Mesendoderm (in vitro differentiated cells): ENCODE data around the gene ASB13.

ENCODE experiments used
- DNase-seq: peaks from one replicate; pipeline ENCODE4 v3.0.0; 2013
- H2AK5ac ChIP-seq: 2 replicates; pipeline ENCODE4 v1.6.1; 2013; ENCODE audit warnings: low read length, inconsistent platforms
- H2BK120ac ChIP-seq: 2 replicates; pipeline ENCODE4 v1.6.1; 2013; ENCODE audit warnings: low read depth, mild to moderate bottlenecking, low read length, moderate library complexity, mixed read lengths
- H2BK15ac ChIP-seq: replicated peaks from 2 replicates; pipeline ENCODE4 v1.6.1; 2013; ENCODE audit warnings: low read depth, mild to moderate bottlenecking, moderate library complexity
- H2BK5ac ChIP-seq: 2 replicates; pipeline ENCODE4 v1.6.1; 2013; ENCODE audit warnings: low read length, inconsistent platforms
- H3K18ac ChIP-seq: 2 replicates; pipeline ENCODE4 v1.6.1; 2013; ENCODE audit warnings: mild to moderate bottlenecking, low read length, mixed read lengths
- H3K23ac ChIP-seq: one replicate; pipeline ENCODE4 v1.6.1; 2013; ENCODE audit warnings: low read length
- H3K27ac ChIP-seq: 2 replicates; pipeline ENCODE4 v1.5.1; 2013; ENCODE audit warnings: low read depth, mild to moderate bottlenecking, inconsistent platforms, low read length, moderate library complexity
- H3K27me3 ChIP-seq: 2 replicates; pipeline ENCODE4 v1.6.1; 2013; ENCODE audit warnings: low read length, control low read depth, mild to moderate bottlenecking, inconsistent platforms; ENCODE audit not compliant: insufficient read depth, poor library complexity
- H3K36me3 ChIP-seq: 2 replicates; pipeline ENCODE4 v1.6.1; 2013; ENCODE audit warnings: low read length, inconsistent platforms; ENCODE audit not compliant: control insufficient read depth, insufficient read depth
- H3K4ac ChIP-seq: one replicate; pipeline ENCODE4 v1.6.1; 2013; ENCODE audit warnings: low read depth, mild to moderate bottlenecking, low read length, moderate library complexity
- H3K4me1 ChIP-seq: 2 replicates; pipeline ENCODE4 v1.6.1; 2013; ENCODE audit warnings: low read depth, low read length, inconsistent platforms; ENCODE audit not compliant: control insufficient read depth
- H3K4me2 ChIP-seq: 2 replicates; pipeline ENCODE4 v1.6.1; 2013; ENCODE audit warnings: low read length
- H3K4me3 ChIP-seq: 2 replicates; pipeline ENCODE4 v1.5.1; 2013; ENCODE audit warnings: mild to moderate bottlenecking, low read length
- H3K56ac ChIP-seq: one replicate; pipeline ENCODE4 v1.6.1; 2013; ENCODE audit warnings: low read length
- H3K79me1 ChIP-seq: 2 replicates; pipeline ENCODE4 v1.6.1; 2013; ENCODE audit warnings: low read length, inconsistent platforms
- H3K79me2 ChIP-seq: 2 replicates; pipeline ENCODE4 v1.6.1; 2013; ENCODE audit warnings: mild to moderate bottlenecking, low read length; ENCODE audit not compliant: control insufficient read depth, insufficient read depth
- H3K9ac ChIP-seq: 2 replicates; pipeline ENCODE4 v1.6.1; 2013; ENCODE audit warnings: low read length, inconsistent platforms
- H4K5ac ChIP-seq: one replicate; pipeline ENCODE4 v1.6.1; 2013; ENCODE audit warnings: low read length
- H4K8ac ChIP-seq: one replicate; pipeline ENCODE4 v1.6.1; 2013; ENCODE audit warnings: low read depth, mild to moderate bottlenecking, control low read depth, low read length, moderate library complexity
- whole genome bisulfite sequencing: extraction: QIAGEN DNeasy Blood & Tissue Kit; methylation state at CpG from one replicate; pipeline ENCODE4 v1.1.7; 2013; ENCODE audit warnings: low lambda C conversion rate, missing lambda C conversion rate; ENCODE audit not compliant: insufficient coverage; ENCODE audit errors: extremely low coverage; 5-methylcytosine and 5-hydroxymethylcytosine counted together

Gene ASB13

GRCh38 chr10:5648494-5649457, 17.6 kb downstream of the ASB13 start:
- Histone ChIP-seq H3K18ac (no peak overlapping the region), H3K9ac (no peak overlapping the region), H3K36me3 (no peaks in the 10 kb centered on the region), H3K56ac (no peak overlapping the region), H3K4me3 (no peak overlapping the region), H3K27me3 (no peaks in the 10 kb centered on the region), H3K27ac (no peak overlapping the region), H2BK5ac (no peak overlapping the region), H2AK5ac (no peak overlapping the region), H4K5ac (no peak overlapping the region), H3K4me1 (no peaks in the 10 kb centered on the region), H3K4ac (no peak overlapping the region), H3K4me2 (no peak overlapping the region), H3K79me2 (no peaks in the 10 kb centered on the region), H2BK15ac (no peak overlapping the region), H3K79me1 (no peaks in the 10 kb centered on the region), H2BK120ac (no peak overlapping the region), H3K23ac (no peak overlapping the region), H4K8ac (no peak overlapping the region)
- peak; percentile 21 for DNase-seq
- WGBS = no CpG with 5 or more reads among the region's 50 CpGs

DNA sequence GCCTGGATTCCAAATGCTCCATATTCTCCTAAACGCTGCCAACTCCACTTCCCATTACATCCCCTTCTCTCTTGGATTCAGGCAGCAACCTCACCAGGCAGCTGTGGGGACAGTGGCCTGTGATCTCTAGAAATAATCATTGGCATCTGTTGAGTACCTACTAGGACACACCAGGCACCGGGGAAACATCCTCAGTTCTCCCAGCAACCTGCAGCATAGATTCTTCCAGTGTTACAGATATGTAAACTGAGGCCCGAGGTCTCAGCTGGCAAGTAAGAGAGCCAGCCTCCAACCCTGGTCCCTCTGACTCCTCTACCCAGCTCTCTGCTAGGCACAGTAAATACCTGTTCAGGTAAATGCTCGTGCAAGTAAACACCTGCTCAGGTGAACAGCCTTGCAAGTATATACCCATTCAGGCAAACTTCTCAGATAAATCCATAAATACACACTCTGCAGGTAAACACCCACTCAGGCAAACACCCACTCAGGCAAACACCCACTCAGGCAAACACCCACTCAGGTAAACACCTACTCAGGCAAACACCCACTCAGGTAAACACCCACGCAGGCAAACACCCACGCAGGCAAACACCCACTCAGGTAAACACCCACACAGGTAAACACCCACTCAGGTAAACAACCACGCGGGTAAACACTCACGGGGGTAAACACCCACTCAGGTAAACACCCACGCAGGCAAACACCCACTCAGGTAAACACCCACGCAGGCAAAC, 18.7 kb downstream of the ASB13 start:
- H3K4me3 ChIP-seq = no peak overlapping the region
- no peak overlapping the region for H3K56ac ChIP-seq
- no peaks in the 10 kb centered on the region for H3K79me2 ChIP-seq
- H3K18ac ChIP-seq = no peak overlapping the region
- H4K5ac ChIP-seq = no peak overlapping the region
- H2BK15ac ChIP-seq = no peak overlapping the region
- no peak overlapping the region for H3K9ac ChIP-seq
- no peak overlapping the region for H3K27ac ChIP-seq
- no peaks in the 10 kb centered on the region for H3K36me3 ChIP-seq
- no peak overlapping the region for H2AK5ac ChIP-seq
- no peak overlapping the region for H4K8ac ChIP-seq
- no peaks in the 10 kb centered on the region for H3K27me3 ChIP-seq
- no peak overlapping the region for H3K4ac ChIP-seq
- no peaks in the 10 kb centered on the region for H3K4me1 ChIP-seq
- no peak overlapping the region for H3K4me2 ChIP-seq
- H2BK5ac ChIP-seq = no peak overlapping the region
- H3K23ac ChIP-seq = no peak overlapping the region
- no CpG with 5 or more reads among the region's 11 CpGs for WGBS
- DNase-seq = no peak
- no peaks in the 10 kb centered on the region for H3K79me1 ChIP-seq
- no peak overlapping the region for H2BK120ac ChIP-seq

DNA sequence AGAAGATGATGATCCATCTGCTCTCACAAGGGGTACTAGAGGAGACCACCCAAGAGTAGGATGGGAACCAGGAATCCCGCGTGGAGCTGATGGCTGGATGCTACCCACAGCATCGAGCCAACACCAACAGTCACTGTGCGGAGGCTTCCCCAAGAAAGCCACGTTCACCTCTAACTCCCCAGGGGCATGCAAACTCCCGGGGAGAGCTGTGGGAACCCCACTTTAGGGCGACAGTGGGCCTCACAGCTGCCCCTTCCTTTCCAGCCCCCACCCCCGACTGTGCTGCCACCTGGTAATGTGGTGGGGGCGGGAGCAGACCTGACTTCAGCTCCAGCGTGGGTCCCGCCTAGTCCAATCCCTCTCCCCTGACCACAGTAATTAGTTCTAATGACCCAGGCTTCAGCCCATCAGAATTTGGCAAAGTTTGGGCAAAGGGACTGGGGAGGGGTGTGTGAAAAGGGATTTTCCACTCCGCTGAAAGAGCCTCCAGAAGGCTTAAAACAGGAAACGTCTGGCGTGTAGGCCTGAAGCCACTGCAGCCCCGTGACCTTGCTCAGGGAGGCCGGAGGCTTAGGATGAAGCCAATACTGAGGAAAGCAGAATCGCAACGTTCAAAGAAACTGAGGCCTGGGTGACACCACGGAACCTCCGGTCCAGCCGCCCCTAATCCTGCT, 20.3 kb downstream of the ASB13 start:
- H3K4me1 ChIP-seq = no peaks in the 10 kb centered on the region
- H2BK120ac ChIP-seq = no peak overlapping the region
- H2AK5ac ChIP-seq = no peak overlapping the region
- H3K18ac ChIP-seq = no peak overlapping the region
- H2BK5ac ChIP-seq = no peak overlapping the region
- WGBS = no CpG with 5 or more reads among the region's 21 CpGs
- H3K36me3 ChIP-seq = no peaks in the 10 kb centered on the region
- no peak overlapping the region for H3K4me3 ChIP-seq
- H3K79me1 ChIP-seq = no peaks in the 10 kb centered on the region
- H3K27me3 ChIP-seq = no peaks in the 10 kb centered on the region
- H3K56ac ChIP-seq = no peak overlapping the region
- H3K4me2 ChIP-seq = no peak overlapping the region
- no peak overlapping the region for H3K23ac ChIP-seq
- no peak overlapping the region for H4K5ac ChIP-seq
- H4K8ac ChIP-seq = no peak overlapping the region
- H2BK15ac ChIP-seq = no peak overlapping the region
- no peaks in the 10 kb centered on the region for H3K79me2 ChIP-seq
- H3K27ac ChIP-seq = no peak overlapping the region
- DNase-seq = no peak
- no peak overlapping the region for H3K9ac ChIP-seq
- H3K4ac ChIP-seq = no peak overlapping the region

DNA sequence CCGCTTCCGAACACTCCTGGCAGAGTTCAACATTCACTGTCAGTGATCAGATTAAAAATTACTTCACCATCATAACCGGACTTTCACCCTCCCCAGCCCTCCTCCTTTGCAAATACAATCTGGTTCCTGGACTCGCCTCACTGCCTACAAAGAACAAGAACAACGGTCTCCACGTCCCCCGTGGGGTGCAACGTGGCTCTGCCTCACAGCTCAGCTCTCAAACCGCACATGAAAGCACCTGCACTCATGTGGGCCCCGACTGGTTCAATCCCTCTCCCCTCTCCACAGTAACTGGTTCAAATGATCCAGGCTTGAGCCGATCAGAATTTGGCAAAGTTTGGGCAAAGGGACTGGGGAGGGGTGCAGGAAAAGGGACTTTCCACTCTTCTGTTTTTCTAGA, 21.0 kb downstream of the ASB13 start:
- Histone ChIP-seq H3K4ac (no peak overlapping the region), H2AK5ac (no peak overlapping the region), H3K9ac (no peak overlapping the region), H3K4me2 (no peak overlapping the region), H3K18ac (no peak overlapping the region), H3K27ac (no peak overlapping the region), H3K4me3 (no peak overlapping the region), H2BK5ac (no peak overlapping the region), H2BK15ac (no peak overlapping the region), H4K5ac (no peak overlapping the region), H3K27me3 (no peaks in the 10 kb centered on the region), H3K4me1 (no peaks in the 10 kb centered on the region), H3K79me1 (no peaks in the 10 kb centered on the region), H3K23ac (no peak overlapping the region), H3K36me3 (no peaks in the 10 kb centered on the region), H3K56ac (no peak overlapping the region), H2BK120ac (no peak overlapping the region), H3K79me2 (no peaks in the 10 kb centered on the region), H4K8ac (no peak overlapping the region)
- no CpG with 5 or more reads among the region's 11 CpGs for WGBS
- DNase-seq = no peak

- H2BK15ac ChIP-seq = no peak overlapping the region
These were observed 21.5 kb downstream of the ASB13 start for GRCh38 chr10:5644930-5645329.

More at GRCh38 chr10:5644930-5645329, 21.5 kb downstream of the ASB13 start:
- Histone ChIP-seq H3K23ac (no peak overlapping the region), H3K27me3 (no peaks in the 10 kb centered on the region), H3K79me1 (no peaks in the 10 kb centered on the region), H3K4me2 (no peak overlapping the region), H3K56ac (no peak overlapping the region), H3K4ac (no peak overlapping the region), H3K27ac (no peak overlapping the region), H3K4me1 (no peaks in the 10 kb centered on the region), H3K4me3 (no peak overlapping the region), H4K8ac (no peak overlapping the region), H3K79me2 (no peaks in the 10 kb centered on the region), H3K36me3 (no peaks in the 10 kb centered on the region), H2BK5ac (no peak overlapping the region), H3K18ac (no peak overlapping the region), H2BK120ac (no peak overlapping the region), H2AK5ac (no peak overlapping the region), H3K9ac (no peak overlapping the region), H4K5ac (no peak overlapping the region)
- no CpG with 5 or more reads among the region's 6 CpGs for WGBS
- no peak for DNase-seq
